ENCODE data around the gene EFHC1. TPM values are rescaled to one million over a fixed set of nuclear protein-coding genes. Genes with fewer than 3 reads are reported as not detected.
"Not testable (repeated sequence)": the region's sequence is repeated elsewhere in the genome, so short reads cannot be mapped to it uniquely, and the experiment has no call there.

Gene EFHC1
- total RNA-seq, 1 experiment from 2014 or later: 15.5 TPM

GRCh38 chr6:52424513-52424912 lies 4.4 kb downstream of the EFHC1 start (continued):
- TF ChIP-seq CTCF (IDR thresholded peaks at IDR 0.05): no peak
- TF ChIP-seq ARID4B (CRISPR knock-in tag; IDR thresholded peaks at IDR 0.05; ENCODE audit: borderline replicate concordance): no peak
- TF ChIP-seq FOXP4 (CRISPR knock-in tag; IDR thresholded peaks at IDR 0.05): no peak
- TF ChIP-seq ZNF396 (CRISPR knock-in tag; IDR thresholded peaks at IDR 0.05; ENCODE audit: borderline replicate concordance): no peak
- no peak for TF ChIP-seq MYBL2 (CRISPR knock-in tag; IDR thresholded peaks at IDR 0.05)
- no peak for TF ChIP-seq OVOL2 (CRISPR knock-in tag; IDR thresholded peaks at IDR 0.05; ENCODE audit: borderline replicate concordance)
- TF ChIP-seq ATF3 (CRISPR knock-in tag; conservative IDR thresholded peaks at IDR 0.05): no peak
- no peak for TF ChIP-seq CREM (CRISPR knock-in tag; IDR thresholded peaks at IDR 0.05)

- DNase-seq (ENCODE audit: low spot score) (no peak), ATAC-seq (no peak)
- Mint-ChIP-seq H3K4me1 (peaks cover 8% of the 10 kb centered on the region), H3K9me3 (no peaks in the 10 kb centered on the region), H3K36me3 (no peaks in the 10 kb centered on the region), H3K27me3 (ENCODE audit: low read depth) (no peaks in the 10 kb centered on the region), H3K4me3 (no peak overlapping the region), H3K27ac (no peak overlapping the region)
- TF ChIP-seq ZMAT4 (CRISPR knock-in tag; IDR thresholded peaks at IDR 0.05) (no peak), AFF4 (CRISPR knock-in tag; IDR thresholded peaks at IDR 0.05; ENCODE audit: borderline replicate concordance) (no peak), PRRX2 (CRISPR knock-in tag; IDR thresholded peaks at IDR 0.05) (no peak), E2F4 (CRISPR knock-in tag; IDR thresholded peaks at IDR 0.05; ENCODE audit: borderline replicate concordance, low read depth) (no peak), AR (CRISPR knock-in tag; IDR thresholded peaks at IDR 0.05) (no peak)
- POLR2A ChIA-PET: interaction anchor here (0.7 kb wide), 1 partner anchor 179 kb away, joined by 3 read pairs; no protein-coding TSS in a partner anchor
- CTCF ChIA-PET: no interaction called here
Observed at GRCh38 chr6:52426667-52427066, 6.5 kb downstream of the EFHC1 start.

- H3K36me3 Mint-ChIP-seq; CTCF ChIA-PET; DNase-seq (ENCODE audit: low spot score); ATAC-seq; H3K4me1 Mint-ChIP-seq; H3K27me3 Mint-ChIP-seq (ENCODE audit: low read depth); H3K27ac Mint-ChIP-seq; H3K9me3 Mint-ChIP-seq; H3K4me3 Mint-ChIP-seq: not testable (repeated sequence)
- POLR2A ChIA-PET: interaction anchor here (0.6 kb wide), 1 partner anchor 26 kb away, joined by 4 read pairs; no protein-coding TSS in a partner anchor
Observed at GRCh38 chr6:52433294-52433693, 13.2 kb downstream of the EFHC1 start.

All from WTC11 (cell line).